NCI-H510A treated with DMSO at 0.1 percent for 48 hours (cell line): ENCODE results near the gene TMC8.

Source experiments
- DNase-seq: peaks from one replicate; lab custom pipeline; 2025; lab: John Stamatoyannopoulos, UW

Gene TMC8

DNA sequence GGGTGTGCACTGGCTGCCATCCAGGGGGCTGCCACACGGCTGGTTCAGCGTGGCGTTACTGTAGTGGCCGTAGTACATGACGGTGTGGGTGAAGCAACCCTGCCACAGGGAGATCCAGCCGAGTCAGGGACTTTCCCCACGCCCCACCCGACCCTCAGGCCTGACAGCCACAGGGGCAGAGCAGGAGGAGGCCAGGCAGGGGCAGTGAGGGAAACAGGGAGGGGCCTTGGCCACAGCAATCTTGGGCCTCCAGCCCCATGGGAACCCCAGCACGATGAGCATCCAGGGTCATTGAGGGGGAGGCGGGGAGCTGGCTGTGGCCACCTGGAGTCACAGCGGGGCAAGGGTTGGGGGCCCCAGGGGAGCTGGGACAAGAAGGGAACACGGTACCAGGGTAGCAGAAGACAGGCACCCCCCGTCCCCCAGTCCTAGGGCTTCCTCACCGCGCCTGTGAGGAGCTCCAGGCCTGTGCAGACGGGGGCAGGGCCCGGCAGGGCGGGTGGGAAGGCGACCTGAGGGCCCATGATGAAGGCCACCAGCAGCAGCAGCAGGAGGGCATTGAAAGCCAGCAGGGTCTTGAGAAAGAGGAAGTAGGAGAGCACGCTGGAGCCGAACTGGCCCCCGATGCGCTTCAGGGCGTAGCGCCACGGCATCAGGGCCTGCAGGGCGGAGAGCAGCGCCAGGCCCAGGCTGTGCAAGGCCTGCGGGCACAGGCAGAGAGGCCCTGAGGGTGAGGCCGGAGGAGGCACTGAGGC is 6.3 kb upstream of the TMC8 start:
- DNase-seq = no peak

DNA sequence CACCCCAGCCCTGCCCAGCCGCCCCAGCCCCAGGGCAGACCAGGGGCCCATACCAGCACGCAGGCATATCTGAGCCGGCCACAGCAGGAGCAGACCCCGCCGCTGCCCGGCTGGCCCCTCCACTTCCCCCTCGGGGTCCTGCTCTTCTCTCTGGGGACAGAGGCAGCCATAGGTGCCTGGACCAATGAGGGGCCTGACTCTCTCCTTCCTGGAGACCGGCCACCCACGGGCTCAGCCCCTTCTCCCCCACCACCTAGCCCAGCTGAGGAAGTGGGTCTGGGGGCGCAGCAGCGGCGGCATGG is 5.8 kb upstream of the TMC8 start:
- DNase-seq = no peak

DNA sequence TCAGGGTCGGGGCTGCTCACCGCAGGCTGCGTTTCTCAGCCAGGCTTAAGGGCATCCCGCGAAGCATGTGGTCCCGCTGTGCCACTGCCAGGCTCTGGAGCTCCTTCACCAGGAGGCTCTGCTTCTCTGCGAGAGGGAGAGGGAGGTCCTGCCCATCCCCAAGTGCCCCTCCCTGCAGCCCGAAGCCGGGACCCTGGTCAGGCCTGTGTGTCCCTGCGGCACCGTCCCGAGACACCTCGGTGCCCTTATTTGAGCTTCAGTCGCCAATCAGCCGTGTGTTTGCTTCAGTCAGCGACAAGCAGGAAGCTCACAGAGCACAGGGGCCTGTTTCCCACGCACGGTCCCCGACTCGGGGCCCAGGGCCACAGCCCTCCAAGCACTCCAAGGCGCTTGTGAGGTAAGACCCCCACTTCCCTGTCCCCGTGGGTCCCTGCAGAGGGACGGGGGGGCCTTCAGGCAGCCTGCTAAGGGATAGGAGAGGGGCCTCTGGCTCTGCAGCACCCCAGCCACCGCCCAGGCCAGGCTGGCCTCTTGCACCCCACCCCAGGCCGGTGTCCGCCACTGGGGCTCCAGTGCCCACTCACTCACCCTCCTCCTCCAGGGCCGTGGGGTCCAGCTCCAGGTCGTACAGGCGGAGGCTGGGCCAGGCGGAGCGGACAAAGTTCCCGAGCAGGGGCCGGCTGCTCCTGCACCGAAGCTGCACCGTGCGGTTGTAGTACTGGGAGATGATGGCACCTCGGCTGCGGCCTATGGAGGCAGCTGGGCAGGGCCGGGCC is 5.2 kb upstream of the TMC8 start:
- DNase-seq = no peak

DNA sequence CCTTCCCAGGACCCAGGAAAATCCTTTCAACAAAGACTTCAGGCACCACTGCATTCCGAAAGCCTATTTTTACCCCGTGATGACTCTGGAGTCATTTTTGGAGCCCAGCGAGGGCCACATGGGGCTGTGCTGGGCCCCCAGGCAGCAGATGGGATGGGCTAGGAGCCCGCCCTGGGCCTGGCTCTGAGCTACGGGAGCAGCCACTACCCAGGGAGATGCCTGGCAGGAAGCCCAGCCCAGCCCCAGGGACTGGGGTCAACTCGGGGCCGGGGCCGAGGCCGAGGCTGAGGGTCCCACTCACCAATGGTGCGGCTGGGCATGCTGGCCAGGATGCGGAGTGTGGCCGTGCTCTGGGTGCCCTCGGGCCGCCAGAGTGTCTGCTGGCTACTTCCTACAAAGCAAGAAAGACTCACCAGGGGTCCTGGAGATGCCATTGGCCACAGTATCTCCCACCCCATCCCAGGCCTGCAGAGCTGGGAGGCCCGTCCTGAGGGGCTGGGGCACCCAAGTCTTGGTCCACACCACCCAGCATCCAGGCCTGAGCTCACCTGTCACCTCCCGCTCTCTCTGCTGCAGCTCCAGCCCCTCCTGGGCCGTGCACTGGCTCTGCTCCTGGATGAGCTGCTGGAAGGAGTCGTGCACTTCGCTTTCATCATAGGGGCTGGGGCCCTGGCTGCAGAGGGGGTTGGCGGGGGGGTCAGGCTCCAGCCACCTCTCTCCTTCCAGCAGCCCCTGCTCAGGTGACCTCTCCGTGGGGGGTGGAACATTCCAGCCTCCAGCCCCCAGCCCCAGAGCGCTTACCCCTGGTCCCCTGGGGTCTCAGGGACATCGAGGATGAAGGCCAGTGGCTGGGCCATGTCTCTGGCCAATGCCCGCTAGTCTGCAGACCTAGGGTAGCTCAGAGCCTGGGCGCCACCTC is 4.3 kb upstream of the TMC8 start:
- DNase-seq = no peak

DNA sequence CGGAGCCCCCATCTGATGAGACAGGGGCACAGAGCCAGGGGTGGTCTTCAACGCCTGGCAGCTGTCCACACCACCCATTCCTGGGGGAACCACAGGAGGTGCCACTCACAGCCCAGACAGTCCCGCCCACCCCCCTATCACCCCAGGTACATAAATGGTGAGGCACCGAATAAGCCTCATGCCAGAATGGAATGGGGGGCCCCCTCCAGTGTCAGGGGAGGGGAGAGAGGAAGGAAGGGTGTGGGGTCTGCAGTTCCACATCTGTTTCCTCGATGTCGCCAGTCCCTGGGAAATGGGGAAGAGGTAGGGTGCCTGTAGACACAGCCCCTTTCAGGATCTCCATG is 3.7 kb upstream of the TMC8 start:
- no peak for DNase-seq

DNA sequence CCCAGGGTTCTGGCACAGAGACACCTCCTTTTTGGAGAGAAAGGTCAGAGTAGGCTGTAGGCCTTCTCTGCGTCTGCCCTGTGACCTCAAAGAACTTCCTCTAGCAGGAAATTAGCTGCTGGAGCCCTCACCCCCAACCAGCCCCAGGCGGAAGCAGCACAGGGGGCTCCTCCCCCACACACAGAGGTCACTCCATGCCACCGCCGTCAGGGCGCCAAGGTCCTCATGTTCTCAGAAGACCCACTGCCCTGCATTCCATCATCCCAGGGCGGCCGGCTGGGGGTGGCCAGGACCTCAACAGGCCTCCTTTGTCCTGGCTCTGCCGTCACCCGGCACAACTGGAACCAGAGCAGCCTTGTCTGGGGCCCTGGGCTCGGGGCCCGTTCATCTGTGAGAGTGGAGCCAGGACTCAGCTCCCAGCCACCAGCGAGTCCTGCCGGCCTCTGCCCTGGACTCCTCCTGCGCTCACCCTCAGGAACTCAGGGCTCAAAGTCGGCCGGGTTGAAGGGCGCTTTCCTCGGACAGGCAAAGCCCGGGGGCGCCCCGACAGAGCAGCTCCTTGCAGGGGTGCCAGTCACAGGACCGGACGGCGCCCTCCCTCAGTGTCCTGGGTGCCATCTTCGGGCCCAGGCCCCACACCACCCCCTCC is 3.2 kb upstream of the TMC8 start:
- DNase-seq = no peak

DNA sequence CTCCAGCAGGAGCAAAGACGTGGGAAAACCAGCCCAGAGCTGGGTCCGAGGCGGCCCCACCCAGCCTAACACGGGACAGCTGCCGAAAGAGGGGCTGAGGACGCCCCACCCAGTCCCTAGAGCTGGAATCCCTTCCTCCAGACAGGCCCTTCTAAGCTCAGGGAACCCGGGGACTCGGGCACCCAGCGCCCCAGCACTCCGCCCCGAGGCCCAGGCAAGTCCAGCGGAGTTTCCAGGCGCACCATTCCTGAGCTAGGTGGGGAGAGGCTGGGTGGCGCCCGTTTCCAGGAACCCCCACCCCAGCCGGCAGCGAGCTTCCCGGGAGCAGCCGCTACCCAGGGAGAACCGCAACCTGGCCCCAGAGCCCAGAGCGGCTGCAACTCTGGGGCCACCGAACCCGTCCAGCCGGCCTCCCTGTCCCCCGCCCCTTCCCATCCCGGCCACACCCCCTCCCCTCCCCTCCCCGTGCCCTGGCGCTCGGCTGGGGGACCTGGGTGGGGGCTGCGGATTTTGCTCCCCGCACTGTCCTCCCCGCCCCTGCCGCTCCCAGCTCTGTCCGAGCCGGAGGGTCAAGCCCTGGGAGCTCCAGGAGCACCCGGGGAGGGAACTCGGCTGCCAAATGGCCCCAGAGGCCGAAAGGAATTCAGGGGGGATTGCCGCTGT is 2.6 kb upstream of the TMC8 start:
- DNase-seq = peak; percentile 64

DNA sequence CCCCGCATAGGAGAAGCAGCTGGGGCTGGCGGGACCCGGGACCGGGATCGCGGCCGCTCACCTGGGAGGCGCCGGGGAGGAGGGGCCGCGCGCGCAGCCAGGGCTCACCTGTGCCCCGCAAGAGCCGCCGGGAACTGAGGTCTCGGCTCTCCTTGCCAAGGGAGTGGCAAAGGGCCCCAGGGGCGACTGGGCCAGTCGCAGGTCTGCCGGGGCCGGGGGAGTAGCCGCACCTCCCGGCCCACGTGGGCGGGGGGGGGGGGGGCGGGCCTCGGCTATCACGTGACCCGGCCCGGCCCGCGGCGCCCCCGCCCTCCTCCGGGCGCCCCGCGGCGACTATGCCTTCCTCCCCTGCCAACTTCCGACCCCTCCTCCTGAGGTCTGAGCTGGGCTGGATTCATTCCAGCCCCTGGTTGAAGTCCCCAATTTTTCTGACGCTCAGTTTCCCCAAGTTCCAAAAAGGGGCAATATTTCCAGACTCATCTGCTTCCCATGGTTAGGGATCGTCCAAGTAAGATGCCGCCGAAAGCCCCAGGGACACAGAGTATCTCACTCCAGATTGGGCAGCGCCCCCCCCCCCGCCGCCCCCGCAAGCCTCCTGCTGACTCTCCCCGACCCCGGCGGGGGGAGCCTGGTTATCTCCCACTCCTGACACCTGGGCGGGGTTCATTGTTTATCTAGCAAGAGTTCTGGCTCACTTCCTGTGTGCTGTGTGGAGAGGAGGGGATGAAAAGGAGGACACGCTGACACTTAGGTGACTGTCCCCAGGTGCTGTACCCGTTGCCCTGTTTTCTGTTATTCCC is 1.8 kb upstream of the TMC8 start, which contains the start of gene TMC6:
Gene TMC6 (minus strand): TSS at position 205 of the 800 bp plus-strand sequence. CDS start 1,923 bp downstream, outside the sequence.
- peak; percentile 82 for DNase-seq

DNA sequence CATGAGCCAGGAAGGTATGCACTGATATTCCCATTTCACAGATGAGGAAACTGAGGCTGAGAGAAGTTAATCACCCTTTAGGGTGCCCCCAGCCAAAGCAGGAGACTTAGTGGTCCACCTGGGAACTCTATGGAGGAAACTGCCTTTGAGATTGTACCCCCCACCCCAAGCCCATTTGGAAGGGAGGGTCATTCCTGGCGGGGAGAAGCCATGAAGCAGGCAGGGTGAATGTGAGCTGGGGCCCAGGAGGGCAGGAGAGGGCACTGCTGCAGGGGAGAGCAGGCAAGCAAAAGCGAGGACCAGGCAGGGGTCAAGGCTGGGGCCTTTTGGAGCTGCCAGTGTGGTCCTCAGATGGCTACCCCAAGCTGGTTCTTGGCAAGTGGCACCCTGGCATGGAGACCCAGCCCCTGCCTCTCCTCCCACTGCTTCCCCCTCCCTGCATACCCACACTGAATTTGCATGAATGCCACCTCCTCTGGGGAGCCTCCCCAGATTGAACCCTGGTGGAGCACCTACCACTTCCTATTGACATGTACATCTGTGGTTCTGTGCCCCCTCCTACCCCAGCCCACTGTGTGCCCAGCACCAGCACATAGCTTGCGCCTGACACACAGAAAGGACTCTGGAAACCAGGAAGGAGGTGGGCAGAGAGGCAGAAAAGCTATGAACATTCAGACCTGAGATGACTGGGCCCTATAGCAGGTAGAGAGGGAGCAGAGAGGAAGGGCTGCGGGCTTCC is 1.1 kb upstream of the TMC8 start:
- no peak for DNase-seq

DNA sequence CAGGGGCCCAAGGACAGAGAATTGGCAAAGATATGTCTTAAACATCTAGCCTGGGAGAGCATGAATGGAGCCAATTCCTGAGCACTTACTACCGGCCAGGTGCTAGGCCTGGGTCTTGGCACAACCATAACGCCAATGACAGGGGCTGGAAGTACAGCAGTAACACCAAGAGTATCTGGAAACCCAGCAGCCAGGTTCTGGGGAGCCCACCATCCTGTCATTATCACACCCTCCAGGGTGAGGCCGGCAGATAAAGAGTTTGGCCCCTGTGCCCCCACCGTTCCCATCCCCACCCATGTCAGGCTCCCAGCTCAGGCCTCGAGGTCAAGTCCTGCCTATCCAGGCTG is 508 bp upstream of the TMC8 start:
- DNase-seq = no peak

DNA sequence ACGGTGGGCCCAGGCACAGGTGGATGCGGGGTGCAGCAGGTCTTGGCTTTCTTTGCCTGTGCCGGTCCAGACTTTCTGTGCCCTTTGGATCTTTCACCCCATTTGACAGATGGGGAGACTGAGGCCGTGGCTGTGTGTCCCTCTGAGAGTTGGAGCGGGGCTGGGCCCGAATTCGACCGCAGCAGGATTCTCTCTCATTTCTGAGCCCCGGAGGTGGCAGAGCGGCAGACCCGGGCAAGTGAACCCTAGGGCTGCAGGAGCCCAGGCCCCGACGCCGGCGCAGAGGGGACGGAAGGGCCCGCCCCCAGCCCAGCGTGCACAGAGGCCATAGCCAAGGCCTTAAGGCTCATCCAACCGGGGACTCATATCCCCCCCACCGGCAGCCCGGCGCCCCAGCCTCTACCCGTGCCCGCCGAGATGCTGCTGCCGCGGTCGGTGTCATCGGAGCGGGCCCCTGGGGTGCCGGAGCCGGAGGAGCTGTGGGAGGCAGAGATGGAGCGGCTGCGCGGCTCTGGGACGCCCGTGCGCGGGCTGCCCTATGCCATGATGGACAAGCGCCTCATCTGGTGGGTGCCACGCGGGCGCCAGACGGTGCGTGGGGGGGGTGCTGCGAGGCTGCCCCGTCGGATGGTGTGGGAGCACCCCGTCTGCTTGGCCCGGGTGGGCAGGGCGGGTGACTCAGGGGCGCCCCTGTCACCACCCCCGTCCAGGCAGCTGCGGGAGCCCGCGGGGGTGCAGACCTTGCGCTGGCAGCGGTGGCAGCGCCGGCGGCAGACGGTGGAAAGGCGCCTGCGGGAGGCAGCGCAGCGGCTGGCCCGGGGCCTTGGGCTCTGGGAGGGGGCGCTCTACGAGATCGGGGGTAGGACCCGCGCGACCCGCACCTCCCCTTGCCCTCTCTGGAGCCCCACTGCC is 857 bp downstream of the TMC8 start:
- DNase-seq = no peak

DNA sequence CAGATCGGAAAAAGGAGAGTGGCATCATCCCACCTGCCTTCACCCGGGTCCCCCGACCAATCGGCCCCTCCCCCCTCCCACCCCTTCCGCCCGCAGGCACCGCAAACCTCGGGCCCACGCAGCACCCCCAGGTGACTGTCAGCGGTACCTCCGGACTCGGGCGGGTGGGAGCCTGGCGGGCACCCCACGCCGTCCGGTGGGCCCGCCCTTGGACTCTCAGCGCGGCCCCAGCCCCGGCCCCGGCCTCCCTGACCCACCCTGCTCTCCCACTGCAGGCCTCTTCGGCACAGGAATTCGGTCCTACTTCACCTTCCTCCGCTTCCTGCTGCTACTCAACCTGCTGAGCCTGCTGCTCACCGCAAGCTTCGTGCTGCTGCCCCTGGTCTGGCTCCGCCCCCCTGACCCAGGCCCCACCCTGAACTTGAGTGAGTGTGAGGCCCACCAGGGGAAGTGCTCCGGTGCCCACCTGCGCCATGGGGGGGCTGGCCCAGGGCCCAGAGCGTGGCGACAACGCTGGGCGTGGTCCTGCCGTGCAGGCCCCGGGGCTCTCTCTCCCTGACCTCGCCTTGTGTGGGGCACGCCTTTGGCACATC is 1.6 kb downstream of the TMC8 start:
- DNase-seq = peak; percentile 27

DNA sequence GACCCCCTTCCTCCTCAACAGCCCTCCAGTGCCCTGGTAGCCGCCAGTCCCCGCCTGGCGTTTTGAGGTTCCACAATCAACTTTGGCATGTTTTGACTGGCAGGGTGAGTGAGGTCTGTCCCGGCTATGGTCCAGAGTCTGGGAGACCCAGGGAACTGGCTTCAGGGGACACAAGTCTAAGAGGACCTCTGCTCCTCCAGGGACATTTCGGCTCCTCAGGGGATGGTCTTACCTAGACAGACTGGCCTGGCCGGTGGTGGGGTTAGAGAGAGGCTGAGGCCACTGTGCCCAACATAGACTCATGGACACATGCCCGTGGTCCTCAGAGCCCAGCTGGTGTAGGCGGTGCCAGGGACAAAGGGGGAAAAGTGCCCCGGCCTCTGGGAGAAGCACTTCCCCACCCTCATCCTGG is 2.2 kb downstream of the TMC8 start:
- DNase-seq = no peak

DNA sequence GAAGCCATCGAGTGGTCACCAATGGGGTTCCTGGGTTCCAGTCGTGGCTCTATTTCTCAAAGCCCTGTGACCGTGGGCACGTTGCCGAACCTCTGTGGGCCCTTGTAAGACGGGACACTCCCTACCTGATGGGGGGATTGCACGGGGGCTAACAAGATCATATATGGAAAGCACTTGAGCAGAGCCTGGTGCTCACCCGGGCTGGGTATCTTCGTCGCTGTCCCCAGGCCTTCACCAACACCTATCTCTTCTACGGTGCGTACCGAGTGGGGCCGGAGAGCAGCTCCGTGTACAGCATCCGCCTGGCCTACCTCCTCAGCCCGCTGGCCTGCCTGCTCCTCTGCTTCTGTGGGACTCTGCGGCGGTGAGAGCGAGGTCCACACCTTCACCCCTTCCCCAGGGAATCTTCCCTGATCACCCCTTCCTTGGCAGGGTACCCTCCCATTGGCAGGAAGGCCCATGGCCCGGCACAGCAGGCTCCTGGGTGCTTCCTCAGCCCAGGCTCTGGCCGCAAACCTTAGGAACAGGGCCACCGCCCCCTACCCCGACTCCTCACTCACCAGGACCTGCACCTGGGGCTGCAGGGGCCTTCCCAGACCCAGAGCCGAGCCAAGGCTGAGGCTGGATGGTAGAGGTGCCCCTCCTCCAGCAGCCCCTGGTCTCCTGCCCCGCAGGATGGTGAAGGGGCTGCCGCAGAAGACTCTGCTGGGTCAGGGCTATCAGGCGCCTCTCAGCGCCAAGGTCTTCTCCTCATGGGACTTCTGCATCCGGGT is 2.8 kb downstream of the TMC8 start:
- no peak for DNase-seq

DNA sequence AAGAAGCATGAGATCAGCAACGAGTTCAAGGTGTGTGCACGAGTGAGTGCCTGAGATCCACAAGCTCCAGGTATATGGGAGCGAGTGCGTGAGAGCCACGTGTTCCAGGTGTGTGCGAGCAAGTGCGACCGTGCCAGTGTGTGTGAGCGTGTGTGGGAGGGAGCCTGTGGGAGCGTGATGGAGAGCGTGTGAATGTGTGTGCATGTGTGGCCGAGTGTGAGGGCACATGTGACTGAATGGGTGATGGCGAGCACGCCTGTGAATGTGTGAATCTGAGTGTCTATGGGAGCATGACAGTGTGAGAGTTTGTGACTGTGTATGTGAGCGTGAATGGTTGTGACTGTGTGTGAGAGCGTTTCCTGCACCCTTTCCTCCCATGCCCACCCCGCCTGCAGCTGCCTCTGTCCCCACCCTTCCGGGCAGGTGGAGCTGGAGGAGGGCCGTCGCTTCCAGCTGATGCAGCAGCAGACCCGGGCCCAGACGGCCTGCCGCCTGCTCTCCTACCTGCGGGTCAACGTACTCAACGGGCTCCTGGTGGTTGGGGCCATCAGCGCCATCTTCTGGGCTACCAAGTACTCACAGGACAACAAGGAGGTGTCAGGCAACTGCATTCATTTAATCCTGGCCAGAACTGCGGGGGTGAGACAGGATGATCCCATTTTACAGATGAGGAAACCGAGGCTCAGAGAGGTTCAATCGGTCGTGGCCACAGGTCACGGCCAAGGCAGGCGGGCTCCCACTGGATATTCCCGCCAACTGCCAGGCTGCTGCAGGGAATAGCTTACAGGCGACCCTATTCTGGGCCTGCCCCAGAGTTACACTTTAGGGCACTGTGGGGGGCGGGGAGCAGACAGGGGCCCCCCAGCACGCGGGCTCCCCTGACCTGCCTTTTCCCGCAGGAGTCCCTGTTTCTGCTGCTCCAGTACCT is 3.7 kb downstream of the TMC8 start:
- DNase-seq = peak; percentile 72

DNA sequence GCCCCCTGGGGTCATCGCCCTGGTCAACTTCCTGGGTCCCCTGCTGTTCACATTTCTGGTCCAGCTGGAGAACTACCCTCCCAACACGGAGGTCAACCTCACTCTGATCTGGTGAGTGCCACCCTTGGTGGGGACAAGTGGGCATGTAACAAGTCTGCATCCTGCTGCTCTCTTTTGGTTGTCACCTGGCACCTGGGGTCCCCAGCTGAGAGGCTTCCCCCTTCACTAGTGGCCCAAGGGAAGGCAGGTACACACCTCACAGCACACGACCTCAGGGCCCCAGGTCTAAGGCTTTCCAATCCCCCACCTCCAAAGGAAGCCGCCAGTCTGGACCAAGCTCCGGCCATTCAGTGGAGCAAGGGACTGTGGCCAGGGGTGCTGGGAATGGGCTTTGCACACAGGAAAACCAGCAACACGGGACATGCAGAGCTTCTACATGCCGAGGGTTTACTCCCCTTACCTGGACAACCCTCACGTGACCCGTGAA is 4.4 kb downstream of the TMC8 start:
- no peak for DNase-seq
